Right lobe of liver (tissue), 6 donors: ENCODE measurements around the gene MARCHF10. TPM values are rescaled to one million over a fixed set of nuclear protein-coding genes. Genes with fewer than 3 reads are reported as not detected.

Experiments used
- ATAC-seq, 4 donors: fragments of 200-7000 bp; cut with Tn5 transposase; one replicate each; pipeline ENCODE4 v1.9.1; 2020; ENCODE audit warnings: mild to moderate bottlenecking in 4 of 4, moderate library complexity in 4 of 4
- DNase-seq, 3 donors: peaks; one replicate each; pipeline ENCODE4 v3.0.0-alpha.2; 2020
- H3K27ac ChIP-seq, 3 donors: fragments of 200-600 bp; one replicate each; pipeline ENCODE4 v1.8.0; 2022
- H3K27me3 ChIP-seq, 2 donors: fragments of 200-600 bp; one replicate each; pipeline ENCODE4 v1.8.0; 2022
- H3K36me3 ChIP-seq, 4 donors: fragments of 200-600 bp; sonication (generic) in 1 of 4; one replicate each; pipeline versions ENCODE4 v1.5.1 to v1.8.0; 2017 to 2022; ENCODE audit warnings: control low read depth in 1 of 4
- H3K4me1 ChIP-seq, 4 donors: fragments of 200-600 bp; sonication (generic) in 1 of 4; one replicate each; pipeline versions ENCODE4 v1.5.1 to v1.8.0; 2017 to 2022; ENCODE audit warnings: control low read depth in 1 of 4
- H3K4me3 ChIP-seq, 3 donors: fragments of 200-600 bp; one replicate each; pipeline ENCODE4 v1.8.0; 2022
- H3K9me3 ChIP-seq, 4 donors: fragments of 200-600 bp; sonication (generic) in 1 of 4; one replicate each; pipeline versions ENCODE4 v1.5.1 to v1.8.0; 2017 to 2022; ENCODE audit warnings: control low read depth in 1 of 4
- CTCF ChIP-seq, 4 donors: fragments of 200-600 bp in 3 of 4; fragments of 450-650 bp in 1 of 4; IDR thresholded peaks; one replicate each; pipeline versions ENCODE4 v1.5.1 to v1.8.0; 2016 to 2022; ENCODE audit warnings: antibody characterized with exemption in 4 of 4, mild to moderate bottlenecking in 2 of 4
- POLR2A ChIP-seq: fragments of 450-650 bp; IDR thresholded peaks from one replicate; pipeline ENCODE4 v1.6.1; 2017; ENCODE audit warnings: antibody characterized with exemption, mild to moderate bottlenecking
- WGBS: methylation state at CpG from one replicate; pipeline ENCODE4 v1.1.6; 2018; ENCODE audit warnings: low coverage, low lambda C conversion rate; ENCODE audit not compliant: insufficient coverage; ENCODE audit errors: missing lambda C conversion rate; 5-methylcytosine and 5-hydroxymethylcytosine counted together
- intact Hi-C, 2 donors: fragments of 100-400 bp; cut with DNase I; formaldehyde crosslinking; loops; one replicate each; pipeline versions ENCODE4 v1.11.2 to v1.14.1; 2022
- total RNA-seq, 6 experiments: library from RNA; depleted of rRNA in 2 of 6; stranded (reverse); fragments of >200 nt in 2 of 6; fragmentation: NEBNext Ultra II Directional in 3 of 6; extraction: Animal tissue kit (Norgen Biotek cat#: 25700) in 3 of 6; gene quantifications; one replicate each; pipeline versions ENCODE4 v1.1.0 to v1.2.4, GENCODE V29; 2016 to 2023
- donor health status: DM: no; HTN: yes; CAD: no.
- donor health status: DM: no; HTN: no; CAD: no.
- donor health status: DM: no; HTN: no; CAD: no.
- donor health status: DM: no; HTN: yes; CAD: no.
- donor health status: DM: no; HTN: yes; CAD: no.

Gene MARCHF10
- total RNA-seq, 6 experiments from 2014 or later, result not detected

- ATAC-seq (no peak), DNase-seq (no peak)
- Histone ChIP-seq H3K4me1 (no peaks in the 10 kb centered on the region), H3K9me3 (no peaks in the 10 kb centered on the region), H3K27ac (no peak overlapping the region), H3K4me3 (no peak overlapping the region), H3K27me3 (no peaks in the 10 kb centered on the region), H3K36me3 (no peaks in the 10 kb centered on the region)
- no peak for TF ChIP-seq POLR2A
- no peak for TF ChIP-seq CTCF (IDR thresholded peaks at IDR 0.05)
- WGBS, result 44% methylated on average over 6 of the region's 8 CpGs
- intact Hi-C loops, result no loop called here
Observed at GRCh38 chr17:62717889-62718288, 90.2 kb downstream of the MARCHF10 start.

- 82% methylated on average over 3 of the region's 6 CpGs for WGBS
- no peak for TF ChIP-seq CTCF (IDR thresholded peaks at IDR 0.05)
- intact Hi-C loops, result no loop called here
- no peaks in the 10 kb centered on the region for H3K36me3 ChIP-seq
- no peak overlapping the region for H3K4me3 ChIP-seq
- no peaks in the 10 kb centered on the region for H3K27me3 ChIP-seq
- H3K9me3 ChIP-seq, result no peaks in the 10 kb centered on the region
- DNase-seq, result no peak
- H3K27ac ChIP-seq, result no peak overlapping the region
- no peaks in the 10 kb centered on the region for H3K4me1 ChIP-seq
- ATAC-seq, result no peak
Observed at GRCh38 chr17:62717589-62717855, 90.6 kb downstream of the MARCHF10 start.

- WGBS, result 67% methylated on average over 4 of the region's 23 CpGs
Observed at GRCh38 chr17:62716834-62717588, 91.1 kb downstream of the MARCHF10 start.

GRCh38 chr17:62715882-62716390 lies 92.2 kb downstream of the MARCHF10 start:
- Histone ChIP-seq H3K9me3 (no peaks in the 10 kb centered on the region), H3K27ac (no peak overlapping the region), H3K36me3 (no peaks in the 10 kb centered on the region), H3K4me1 (no peaks in the 10 kb centered on the region), H3K27me3 (no peaks in the 10 kb centered on the region), H3K4me3 (no peak overlapping the region)
- TF ChIP-seq CTCF (IDR thresholded peaks at IDR 0.05) (no peak), POLR2A (no peak)
- intact Hi-C loops, result no loop called here
- no peak for DNase-seq
- ATAC-seq, result no peak
- whole genome bisulfite sequencing, result 94% methylated on average over 14 of the region's 18 CpGs

More at GRCh38 chr17:62716834-62717588, 91.1 kb downstream of the MARCHF10 start:
- Histone ChIP-seq H3K27ac (no peak overlapping the region), H3K4me3 (no peak overlapping the region), H3K4me1 (no peaks in the 10 kb centered on the region), H3K9me3 (no peaks in the 10 kb centered on the region), H3K27me3 (no peaks in the 10 kb centered on the region), H3K36me3 (no peaks in the 10 kb centered on the region)
- intact Hi-C loops, result no loop called here
- ATAC-seq (no peak), DNase-seq (no peak)
- TF ChIP-seq POLR2A (no peak), CTCF (IDR thresholded peaks at IDR 0.05) (no peak)
